Transverse colon (tissue), 4 donors: ENCODE results near the gene MRPL1. TPM values are rescaled to one million over a fixed set of nuclear protein-coding genes. Genes with fewer than 3 reads are reported as not detected.
"Not testable (repeated sequence)": the region's sequence is repeated elsewhere in the genome, so short reads cannot be mapped to it uniquely, and the experiment has no call there.

ENCODE experiments used
- DNase-seq: peaks from one replicate; pipeline ENCODE4 v3.0.0-alpha.2; 2019
- H3K27ac ChIP-seq, 4 donors: fragments of 200-600 bp; sonication (generic); 2 replicates each; pipeline ENCODE4 v1.5.1; 2016 to 2018; ENCODE audit warnings: inconsistent platforms in 4 of 4
- H3K27me3 ChIP-seq: fragments of 200-600 bp; sonication (generic); 2 replicates; pipeline ENCODE4 v1.5.1; 2017; ENCODE audit warnings: inconsistent platforms
- H3K36me3 ChIP-seq, 4 donors: fragments of 200-600 bp; sonication (generic); 2 replicates each; pipeline ENCODE4 v1.5.1; 2017 to 2019; ENCODE audit warnings: inconsistent platforms in 4 of 4
- H3K4me1 ChIP-seq, 4 donors: fragments of 200-600 bp; sonication (generic); 2 replicates each; pipeline ENCODE4 v1.5.1; 2017 to 2020; ENCODE audit warnings: inconsistent platforms in 4 of 4
- H3K4me3 ChIP-seq, 4 donors: fragments of 200-600 bp; sonication (generic); 1 replicate in 1 of 4; 2 replicates in 3 of 4; pipeline versions ENCODE4 v1.5.1 to v1.6.1; 2017 to 2019; ENCODE audit warnings: inconsistent platforms in 4 of 4
- H3K9me3 ChIP-seq, 2 donors: fragments of 200-600 bp; sonication (generic); 2 replicates each; pipeline ENCODE4 v1.5.1; 2017 to 2019; ENCODE audit warnings: inconsistent platforms in 2 of 2
- EP300 ChIP-seq: sonication (generic); formaldehyde crosslinking; IDR thresholded peaks from one replicate; pipeline ENCODE4 v1.6.1; 2017; ENCODE audit warnings: antibody characterized with exemption, low read depth
- POLR2A ChIP-seq: fragments of 450-650 bp; IDR thresholded peaks from one replicate; pipeline ENCODE4 v1.6.1; 2016; ENCODE audit warnings: antibody characterized with exemption, mild to moderate bottlenecking, moderate library complexity
- POLR2AphosphoS5 ChIP-seq, 3 donors: sonication (generic); formaldehyde crosslinking; IDR thresholded peaks; one replicate each; pipeline ENCODE4 v1.6.1; 2016; ENCODE audit warnings: antibody characterized with exemption in 3 of 3
- WGBS, 2 donors: methylation state at CpG; one replicate each; pipeline ENCODE4 v1.1.5; 2018; ENCODE audit warnings: low coverage in 1 of 2; 5-methylcytosine and 5-hydroxymethylcytosine counted together
- in situ Hi-C, 4 donors: fragments of 200-750 bp; cut with MboI; loops; one replicate each; pipeline versions ENCODE4 v1.15.0 to v1.15.1; 2017; ENCODE audit warnings: low sequenced_read_pairs in 3 of 4, low pct_ligation_motif_present in 1 of 4, low pct_unique_long_range_greater_than_20kb in 1 of 4
- intact Hi-C: fragments of 100-400 bp; cut with DNase I; formaldehyde crosslinking; loops from one replicate; pipeline ENCODE4 v1.15.1; 2023; ENCODE audit warnings: low total_unique reads
- total RNA-seq, 4 donors: library from RNA; depleted of rRNA; stranded (reverse); fragments of >200 nt; gene quantifications; one replicate each; pipeline ENCODE4 v1.1.0, GENCODE V29; 2016
- TF ChIP-seq, protein P1 (sequence below), 5 experiments: fragments of 200-600 bp in 3 of 5; fragments of 450-650 bp in 2 of 5; sonication (generic) in 3 of 5; IDR thresholded peaks; 1 replicate in 2 of 5; 2 replicates in 3 of 5; pipeline ENCODE4 v1.5.1; 2016 to 2017; ENCODE audit warnings: antibody characterized with exemption in 5 of 5, inconsistent platforms in 3 of 5, mild to moderate bottlenecking in 2 of 5, moderate library complexity in 1 of 5

The MRPL1 gene
- total RNA-seq, 4 donors from 2014 or later = 3.7 to 31.8 (median 19.6) TPM

DNA sequence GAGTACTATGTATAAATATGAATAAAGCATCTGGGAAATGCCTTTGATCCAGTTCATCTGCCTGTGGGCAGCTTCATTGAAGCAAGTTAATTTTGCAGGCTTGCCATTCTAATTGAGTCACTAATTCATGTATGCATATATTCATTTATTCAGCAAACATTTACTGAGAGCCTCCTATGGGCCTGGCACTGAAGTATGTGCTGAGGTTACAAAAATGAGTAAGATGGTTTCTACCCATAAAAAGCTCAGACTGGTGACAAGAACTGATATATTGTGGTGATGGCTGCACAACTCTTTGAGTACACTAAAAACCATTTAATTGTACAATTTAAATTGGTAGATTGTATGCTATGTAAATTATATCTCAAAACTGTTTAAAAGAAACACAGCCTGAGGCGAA lies 1.1 kb upstream of the MRPL1 start:
- no peaks in the 10 kb centered on the region for H3K9me3 ChIP-seq
- intact Hi-C loops (no loop called here), in situ Hi-C loops (no loop called here)
- no peak for DNase-seq
- H3K4me3 ChIP-seq = peak overlapping the region in 2 of 4 donors; percentile 49 to 73
- peak overlapping the region; percentile 91 to 99 (median 95) for H3K27ac ChIP-seq
- H3K4me1 ChIP-seq = peaks cover 0 to 27% (median 12%) of the 10 kb centered on the region in 4 donors
- H3K36me3 ChIP-seq = no peaks in the 10 kb centered on the region
- WGBS, 2 donors = 72% methylated on average over 1 of the region's 1 CpG; no CpG with 5 or more reads in 1 of the 2 donors
- no peak for TF ChIP-seq POLR2AphosphoS5 (IDR thresholded peaks at IDR 0.05)
- TF ChIP-seq POLR2A = no peak
- TF ChIP-seq EP300 = no peak
- TF ChIP-seq, protein P1, sequence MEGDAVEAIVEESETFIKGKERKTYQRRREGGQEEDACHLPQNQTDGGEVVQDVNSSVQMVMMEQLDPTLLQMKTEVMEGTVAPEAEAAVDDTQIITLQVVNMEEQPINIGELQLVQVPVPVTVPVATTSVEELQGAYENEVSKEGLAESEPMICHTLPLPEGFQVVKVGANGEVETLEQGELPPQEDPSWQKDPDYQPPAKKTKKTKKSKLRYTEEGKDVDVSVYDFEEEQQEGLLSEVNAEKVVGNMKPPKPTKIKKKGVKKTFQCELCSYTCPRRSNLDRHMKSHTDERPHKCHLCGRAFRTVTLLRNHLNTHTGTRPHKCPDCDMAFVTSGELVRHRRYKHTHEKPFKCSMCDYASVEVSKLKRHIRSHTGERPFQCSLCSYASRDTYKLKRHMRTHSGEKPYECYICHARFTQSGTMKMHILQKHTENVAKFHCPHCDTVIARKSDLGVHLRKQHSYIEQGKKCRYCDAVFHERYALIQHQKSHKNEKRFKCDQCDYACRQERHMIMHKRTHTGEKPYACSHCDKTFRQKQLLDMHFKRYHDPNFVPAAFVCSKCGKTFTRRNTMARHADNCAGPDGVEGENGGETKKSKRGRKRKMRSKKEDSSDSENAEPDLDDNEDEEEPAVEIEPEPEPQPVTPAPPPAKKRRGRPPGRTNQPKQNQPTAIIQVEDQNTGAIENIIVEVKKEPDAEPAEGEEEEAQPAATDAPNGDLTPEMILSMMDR (IDR thresholded peaks at IDR 0.05) = no peak
- H3K27me3 ChIP-seq = no peaks in the 10 kb centered on the region

DNA sequence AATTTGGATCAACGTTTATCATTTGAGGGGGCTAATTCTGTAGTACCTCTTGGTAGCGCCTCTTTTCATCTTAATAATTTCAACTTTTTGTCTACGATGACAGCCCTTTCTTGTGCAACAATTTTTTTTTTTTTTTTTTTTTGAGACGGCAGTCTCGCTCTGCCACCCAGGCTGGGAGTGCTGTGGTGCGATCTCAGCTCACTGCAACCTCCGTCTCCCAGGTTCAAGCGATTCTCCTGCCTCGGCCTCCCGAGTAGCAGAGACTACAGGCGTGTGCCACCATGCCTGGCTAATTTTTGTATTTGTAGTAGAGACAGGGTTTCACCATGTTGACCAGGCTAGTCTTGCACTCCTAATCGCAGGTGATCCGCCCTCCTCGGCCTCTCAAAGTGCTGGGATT lies 711 bp downstream of the MRPL1 start:
- 8 to 28% methylated on average over 5 to 14 of the region's 14 CpGs for WGBS, 2 donors
- H3K9me3 ChIP-seq, H3K36me3 ChIP-seq, H3K27me3 ChIP-seq, in situ Hi-C loops: not testable (repeated sequence)
- peak; percentile 12 for DNase-seq
- Histone ChIP-seq H3K27ac (peak overlapping the region; percentile 91 to 99 (median 95)), H3K4me1 (peaks cover 0 to 27% (median 12%) of the 10 kb centered on the region in 4 donors), H3K4me3 (peak overlapping the region; percentile 49 to 73 (median 56))
- intact Hi-C loops = loop anchor here (2.0 kb wide), 1 partner anchor 45 kb away; the partner anchor contains the start of gene CNOT6L

DNA sequence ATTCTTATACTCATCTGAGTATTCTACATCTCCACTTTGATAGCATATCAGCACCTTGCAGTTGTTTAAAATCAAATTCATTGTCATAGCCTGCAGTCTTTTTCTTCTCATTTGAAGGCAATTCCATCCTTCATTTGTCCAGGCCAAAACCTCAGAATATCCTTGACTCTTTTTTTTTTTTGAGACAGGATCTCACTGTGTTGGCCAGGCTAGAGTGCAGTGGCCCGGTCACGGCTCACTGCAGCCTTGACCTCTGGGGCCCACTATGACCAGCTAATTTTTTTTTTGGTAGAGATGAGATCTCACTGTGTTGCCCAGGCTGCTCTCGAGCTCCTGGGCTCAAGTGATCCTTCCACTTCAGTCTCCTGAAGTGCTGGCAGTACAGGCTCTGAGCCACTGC lies 2.6 kb downstream of the MRPL1 start:
- TF ChIP-seq, protein P1 (IDR thresholded peaks at IDR 0.05) = no peak
- TF ChIP-seq EP300 (no peak), POLR2A (no peak), POLR2AphosphoS5 (IDR thresholded peaks at IDR 0.05) (no peak)
- Histone ChIP-seq H3K9me3 (no peaks in the 10 kb centered on the region), H3K27ac (no peak overlapping the region), H3K4me1 (peaks cover 0 to 17% (median 13%) of the 10 kb centered on the region in 4 donors), H3K36me3 (no peaks in the 10 kb centered on the region), H3K27me3 (no peaks in the 10 kb centered on the region), H3K4me3 (no peak overlapping the region)
- in situ Hi-C loops (no loop called here), intact Hi-C loops (no loop called here)
- WGBS, 2 donors = 88 to 100% methylated on average over 3 of the region's 3 CpGs
- DNase-seq = no peak

DNA sequence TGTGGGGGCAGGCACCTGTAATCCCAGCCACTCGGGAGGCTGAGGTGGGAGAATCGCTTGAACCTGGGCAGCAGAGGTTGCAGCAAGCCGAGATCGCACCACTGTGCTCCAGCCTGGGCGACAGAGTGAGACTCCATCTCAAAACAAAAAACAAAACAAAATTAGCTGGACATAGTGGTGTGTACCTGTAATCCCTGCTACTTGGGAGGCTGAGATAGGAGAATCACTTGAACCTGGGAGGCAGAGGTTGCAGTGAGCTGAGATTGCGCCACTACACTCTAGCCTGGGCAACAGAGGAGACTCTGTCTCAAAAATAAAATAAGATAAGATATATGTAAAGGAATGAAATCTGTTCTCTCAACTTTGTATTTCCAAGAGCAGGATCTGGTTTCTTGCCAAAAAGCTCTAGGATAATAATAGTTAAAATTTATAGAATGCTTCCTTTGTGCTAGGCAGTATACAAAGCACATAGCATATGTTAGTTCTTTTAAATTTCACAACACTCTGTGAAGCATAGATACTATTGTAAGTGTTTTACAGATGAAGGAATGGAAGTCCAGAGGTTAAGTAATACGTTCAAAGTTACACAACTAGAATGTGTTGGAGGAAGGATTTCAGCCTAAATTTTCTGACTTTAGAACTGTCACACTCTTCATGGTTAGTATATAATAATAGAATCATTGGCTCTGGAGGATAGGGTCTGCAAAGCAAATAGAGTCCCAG lies 10.3 kb downstream of the MRPL1 start:
- peaks cover 0 to 3% (median 0%) of the 10 kb centered on the region in 4 donors for H3K4me1 ChIP-seq
- no peaks in the 10 kb centered on the region for H3K9me3 ChIP-seq
- no peak for TF ChIP-seq POLR2A
- TF ChIP-seq EP300 = no peak
- TF ChIP-seq, protein P1 (IDR thresholded peaks at IDR 0.05) = no peak
- TF ChIP-seq POLR2AphosphoS5 (IDR thresholded peaks at IDR 0.05) = no peak
- H3K27me3 ChIP-seq = no peaks in the 10 kb centered on the region
- 86 to 92% methylated on average over 6 to 7 of the region's 7 CpGs for WGBS, 2 donors
- intact Hi-C loops = no loop called here
- no peak overlapping the region for H3K4me3 ChIP-seq
- H3K27ac ChIP-seq = no peak overlapping the region
- peaks cover 0 to 13% (median 4%) of the 10 kb centered on the region in 4 donors for H3K36me3 ChIP-seq
- no peak for DNase-seq
- in situ Hi-C loops = no loop called here
